ENCODE measurements around the gene ZFYVE28.
A peak's percentile ranks its signal among the peaks of the same experiment; 100 is the strongest.
"Not testable (repeated sequence)": the region's sequence is repeated elsewhere in the genome, so short reads cannot be mapped to it uniquely, and the experiment has no call there.

Gene ZFYVE28

DNA sequence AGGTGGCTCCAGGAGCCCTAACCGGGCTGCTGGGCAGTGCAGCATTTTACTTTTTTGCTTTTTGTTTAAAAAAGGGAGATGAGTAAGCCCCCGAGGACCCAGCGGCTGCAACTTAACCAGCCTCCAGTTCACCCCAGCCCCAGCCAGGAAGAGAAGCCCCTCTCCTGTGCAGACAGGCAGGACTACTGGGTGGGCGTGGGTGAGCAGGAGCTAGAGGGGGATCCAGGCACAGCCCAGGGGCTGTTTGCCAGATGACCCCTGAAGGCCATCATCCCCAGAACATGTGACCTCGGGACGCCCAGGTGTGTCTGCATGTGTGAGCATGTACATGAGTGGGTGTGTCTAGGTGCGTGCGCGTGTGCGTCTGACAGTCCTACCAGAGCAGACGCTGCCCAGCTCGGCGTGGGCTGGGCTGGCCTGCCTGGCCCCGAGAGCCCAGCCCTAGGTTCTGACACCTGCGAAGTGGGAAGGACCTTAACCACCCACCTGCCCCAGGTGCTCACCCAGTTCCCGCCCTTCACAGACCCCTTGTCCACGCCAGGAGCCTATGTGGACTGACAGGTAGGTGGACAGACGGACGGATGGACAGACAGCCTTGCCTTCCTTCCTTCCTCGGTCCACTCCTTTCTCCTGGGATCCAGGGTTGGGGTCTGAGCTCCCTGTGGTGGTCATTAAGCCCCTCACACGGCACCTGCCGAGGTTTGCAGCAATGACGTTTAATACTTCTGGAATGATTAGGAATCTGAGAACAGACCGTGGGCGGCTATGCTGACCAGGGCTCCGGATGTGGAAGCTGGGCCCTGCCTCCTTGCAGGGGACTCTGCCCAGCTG, 168.7 kb downstream of the ZFYVE28 start:
- no peak for DNase-seq (ENCODE audit: low read depth in 2 of 2)

DNA sequence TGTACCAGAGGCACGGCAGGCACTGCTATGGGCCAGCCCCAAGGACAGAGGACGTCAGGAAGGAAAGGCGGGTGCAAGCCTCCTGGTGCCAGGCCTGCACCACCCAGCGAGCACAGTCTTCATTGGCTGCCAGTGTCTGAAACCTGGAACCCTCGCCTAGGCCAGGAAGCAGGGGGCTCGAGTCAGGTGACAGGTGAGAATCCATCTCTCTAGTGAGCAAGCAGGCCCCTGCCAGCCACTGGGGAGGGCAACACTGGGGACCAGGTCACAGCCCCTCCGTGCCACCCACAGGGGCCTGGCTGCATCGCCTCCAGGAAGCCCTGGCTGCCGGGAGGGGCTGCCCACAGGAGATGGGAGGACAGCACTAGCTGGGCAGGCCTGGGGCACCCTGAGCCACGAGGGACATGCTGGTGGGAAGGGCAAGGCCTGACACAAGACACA, 169.6 kb downstream of the ZFYVE28 start:
- no peak for DNase-seq (ENCODE audit: low read depth in 2 of 2)

DNA sequence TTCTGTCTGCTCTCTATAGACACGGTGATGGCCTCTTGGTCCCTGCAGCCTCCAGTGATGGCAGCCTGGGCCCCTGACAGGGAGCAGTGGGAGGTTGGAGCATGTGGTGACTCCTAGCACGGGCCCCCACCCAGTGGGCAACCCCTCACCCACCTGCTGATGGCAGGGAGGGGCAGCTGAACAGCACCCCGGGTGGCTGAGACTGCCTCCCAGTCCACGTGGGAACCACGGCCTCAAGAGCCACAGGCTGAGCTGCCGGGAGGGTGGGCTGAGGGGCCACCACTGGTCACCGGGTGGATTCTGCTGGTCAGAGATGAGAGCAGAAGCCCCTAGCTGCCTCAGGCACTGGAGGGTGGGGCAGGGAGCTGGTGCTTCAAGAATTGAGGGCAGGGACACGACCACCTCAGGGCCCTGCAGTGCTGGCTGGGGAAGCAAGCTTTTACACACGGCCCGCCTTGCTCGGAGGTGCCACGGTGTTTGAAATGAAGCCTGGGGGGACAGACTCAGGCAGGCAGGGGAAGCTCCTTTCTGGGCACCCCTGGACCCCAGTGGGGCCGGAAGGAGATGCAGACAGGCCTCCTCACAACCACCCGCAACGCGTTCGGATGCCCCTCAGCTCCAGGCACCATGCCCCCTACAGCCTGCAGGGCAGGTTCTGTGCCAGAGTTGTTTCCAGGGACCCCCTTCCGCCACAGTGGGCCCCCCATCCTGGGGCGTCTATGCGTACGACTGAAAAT, 170.2 kb downstream of the ZFYVE28 start:
- DNase-seq (ENCODE audit: low read depth in 2 of 2): no peak

DNA sequence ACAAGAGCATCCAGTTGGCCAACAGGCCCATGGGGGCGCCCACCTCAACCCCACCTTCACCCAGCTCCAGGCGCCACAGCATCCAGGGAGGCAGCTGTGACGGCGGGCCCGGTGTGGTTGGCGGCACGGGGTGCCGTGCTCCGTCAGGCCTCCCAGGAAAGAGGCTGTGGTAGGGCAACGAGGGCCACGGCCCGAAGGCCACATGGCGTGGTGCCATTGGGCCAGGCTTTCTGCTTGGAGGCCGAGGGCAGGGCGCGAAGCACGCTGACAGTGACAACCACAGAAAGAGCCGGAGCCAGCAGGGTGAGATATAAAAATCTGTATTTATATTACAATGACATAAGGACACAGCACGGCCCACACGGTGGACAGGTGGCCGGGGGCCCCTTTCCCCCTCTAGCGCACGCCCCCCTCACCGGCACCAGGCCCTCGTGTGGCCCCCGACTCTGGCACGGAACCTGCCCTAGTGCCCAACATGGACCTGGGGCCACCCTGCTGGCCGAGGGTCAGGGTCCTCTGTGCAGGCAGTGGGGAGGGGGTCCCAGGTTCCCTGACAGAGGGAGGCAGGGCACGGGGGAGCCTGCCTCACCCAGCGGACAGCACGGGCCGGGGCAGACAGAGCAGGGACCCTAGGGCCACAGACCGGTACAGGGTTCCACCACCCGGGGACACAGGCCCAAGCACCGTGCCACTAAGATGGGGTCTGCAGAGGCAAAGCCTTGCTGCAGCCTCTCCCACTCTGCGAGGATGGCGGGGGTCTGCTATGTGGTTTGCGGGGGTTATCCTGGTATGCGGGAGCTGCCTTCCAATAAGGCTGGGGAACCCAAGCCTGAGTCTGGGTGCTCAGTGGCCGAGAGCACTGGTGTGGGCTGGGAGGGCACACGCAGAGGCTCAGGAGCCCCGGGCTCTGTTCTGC, 171.1 kb downstream of the ZFYVE28 start:
- DNase-seq (ENCODE audit: low read depth in 2 of 2): no peak

DNA sequence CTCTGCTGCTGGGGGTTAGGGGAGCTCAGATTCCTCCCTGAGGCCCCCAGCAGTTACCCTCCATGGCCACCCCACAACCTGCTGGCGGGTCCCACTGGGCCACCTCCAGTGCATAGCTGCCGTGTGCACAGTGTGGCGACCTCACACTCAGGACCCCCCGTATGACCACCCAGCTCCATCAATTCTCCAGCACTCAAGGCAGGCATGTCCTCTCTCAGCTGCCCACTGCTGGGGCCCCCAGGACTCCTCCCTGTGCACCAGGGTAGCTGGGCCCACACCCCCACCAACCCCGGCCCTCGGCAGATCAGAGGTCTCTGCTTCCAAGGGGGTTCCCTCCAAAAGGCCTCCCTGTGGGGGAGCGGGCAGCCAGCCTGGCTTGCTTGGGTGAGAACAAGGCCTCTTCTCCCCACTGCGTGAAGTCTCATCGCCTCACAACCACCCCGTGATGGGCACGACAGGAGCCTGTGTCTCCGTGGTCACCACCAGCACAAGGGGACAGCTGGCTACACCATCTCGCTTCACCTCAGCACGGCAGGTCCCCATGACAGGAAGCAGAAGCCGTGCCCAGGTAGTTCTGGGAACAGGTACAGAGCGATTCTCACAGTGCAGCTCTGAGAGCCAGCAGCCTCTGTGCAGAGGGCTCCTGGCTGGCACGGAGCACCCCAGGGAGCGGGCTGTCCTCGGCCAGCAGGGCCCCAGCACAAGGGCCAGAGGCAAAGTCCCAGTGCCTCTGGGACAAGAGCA, 171.9 kb downstream of the ZFYVE28 start:
- no peak for DNase-seq (ENCODE audit: low read depth in 2 of 2)

DNA sequence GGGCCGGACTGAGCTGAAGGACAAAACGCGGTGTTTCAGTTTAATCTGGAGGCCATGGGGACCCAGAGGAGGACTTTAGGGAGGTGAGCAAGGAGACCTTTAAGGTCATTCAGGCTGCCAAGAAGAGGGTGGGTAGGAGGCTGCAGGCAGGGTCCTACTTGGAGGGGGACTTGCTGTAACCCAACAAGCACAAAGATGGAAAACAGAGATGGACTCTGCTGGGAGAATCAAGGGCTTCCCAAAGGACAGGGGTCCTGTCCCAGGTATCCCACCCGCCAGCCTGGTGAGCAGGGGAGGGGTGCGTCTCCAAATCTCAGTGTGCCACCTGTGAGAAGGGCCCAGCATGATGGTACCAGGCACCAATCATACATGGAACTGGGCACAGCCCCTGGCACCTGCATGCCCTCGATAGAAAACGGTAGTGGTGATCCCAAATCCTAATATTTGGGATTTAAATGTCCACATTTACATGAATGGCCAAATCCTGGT, 172.6 kb downstream of the ZFYVE28 start:
- no peak for DNase-seq (ENCODE audit: low read depth in 2 of 2)

DNA sequence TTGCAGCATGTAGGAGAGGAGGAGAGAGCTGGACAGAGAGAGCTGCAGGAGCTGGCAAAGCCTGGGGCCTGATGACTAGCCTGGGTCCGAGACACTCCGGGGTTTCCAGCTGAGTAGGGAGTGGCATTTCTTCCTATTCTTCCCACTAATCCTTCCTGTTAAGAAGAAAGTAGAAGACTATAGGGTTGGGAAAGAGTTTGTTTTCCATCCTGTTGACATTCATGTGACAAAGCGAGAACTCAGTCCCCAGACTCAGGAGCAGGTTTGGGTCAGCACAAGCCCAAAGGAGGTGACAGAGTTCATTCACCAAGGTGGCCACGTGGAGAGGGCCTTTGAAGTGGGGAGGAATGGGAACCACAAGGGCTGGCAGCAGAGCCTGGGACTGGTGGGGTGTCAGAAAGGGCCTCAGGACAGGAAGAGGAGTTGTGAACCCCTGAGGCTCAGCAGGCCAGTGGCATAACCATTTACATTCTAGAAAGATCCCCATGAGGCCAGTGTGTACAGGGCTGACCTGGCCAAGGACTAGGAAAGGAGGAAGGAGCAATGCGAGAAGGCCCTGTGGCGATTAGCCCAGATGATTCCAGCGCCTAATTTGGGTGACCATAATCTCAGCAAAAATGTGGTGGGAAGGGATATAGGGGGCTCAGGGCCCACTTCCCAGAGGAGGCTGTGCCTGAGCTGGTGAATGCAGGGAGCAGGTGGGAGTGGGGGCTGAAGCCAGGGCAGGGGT, 173.2 kb downstream of the ZFYVE28 start:
- no peak for DNase-seq (ENCODE audit: low read depth in 2 of 2)

DNA sequence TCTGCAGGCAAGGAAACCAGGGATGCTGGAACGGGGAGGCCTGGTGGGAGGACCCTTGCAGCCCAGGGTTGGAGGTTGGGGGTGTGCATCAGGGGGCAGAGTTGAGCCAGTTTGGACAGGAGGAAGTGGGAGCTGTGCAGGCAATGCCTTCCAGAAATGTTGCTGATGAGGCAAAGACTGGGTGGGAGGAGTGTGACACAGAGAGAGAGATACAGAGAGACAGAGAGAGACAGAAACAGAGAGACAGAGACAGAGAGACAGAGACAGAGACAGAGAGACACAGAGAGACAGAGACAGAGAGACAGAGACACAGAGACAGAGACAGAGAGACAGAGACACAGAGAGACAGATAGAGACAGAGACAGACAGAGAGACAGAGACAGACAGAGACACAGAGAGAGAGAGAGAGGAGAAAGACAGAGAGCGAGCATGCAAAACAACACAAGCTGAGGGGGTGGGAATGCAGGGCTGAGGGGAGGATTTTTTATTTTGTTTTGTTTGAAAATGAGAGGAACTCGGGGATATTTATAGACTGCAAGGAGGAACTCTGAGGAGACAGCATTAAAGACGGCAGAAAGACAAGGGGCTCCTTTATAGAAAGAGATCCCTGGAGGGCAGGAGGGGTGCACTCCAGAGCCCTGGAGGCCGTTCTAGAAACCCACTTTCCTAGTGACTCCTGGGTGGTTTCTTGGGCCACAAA, 174.6 kb downstream of the ZFYVE28 start:
- DNase-seq (ENCODE audit: low read depth in 2 of 2): no peak

DNA sequence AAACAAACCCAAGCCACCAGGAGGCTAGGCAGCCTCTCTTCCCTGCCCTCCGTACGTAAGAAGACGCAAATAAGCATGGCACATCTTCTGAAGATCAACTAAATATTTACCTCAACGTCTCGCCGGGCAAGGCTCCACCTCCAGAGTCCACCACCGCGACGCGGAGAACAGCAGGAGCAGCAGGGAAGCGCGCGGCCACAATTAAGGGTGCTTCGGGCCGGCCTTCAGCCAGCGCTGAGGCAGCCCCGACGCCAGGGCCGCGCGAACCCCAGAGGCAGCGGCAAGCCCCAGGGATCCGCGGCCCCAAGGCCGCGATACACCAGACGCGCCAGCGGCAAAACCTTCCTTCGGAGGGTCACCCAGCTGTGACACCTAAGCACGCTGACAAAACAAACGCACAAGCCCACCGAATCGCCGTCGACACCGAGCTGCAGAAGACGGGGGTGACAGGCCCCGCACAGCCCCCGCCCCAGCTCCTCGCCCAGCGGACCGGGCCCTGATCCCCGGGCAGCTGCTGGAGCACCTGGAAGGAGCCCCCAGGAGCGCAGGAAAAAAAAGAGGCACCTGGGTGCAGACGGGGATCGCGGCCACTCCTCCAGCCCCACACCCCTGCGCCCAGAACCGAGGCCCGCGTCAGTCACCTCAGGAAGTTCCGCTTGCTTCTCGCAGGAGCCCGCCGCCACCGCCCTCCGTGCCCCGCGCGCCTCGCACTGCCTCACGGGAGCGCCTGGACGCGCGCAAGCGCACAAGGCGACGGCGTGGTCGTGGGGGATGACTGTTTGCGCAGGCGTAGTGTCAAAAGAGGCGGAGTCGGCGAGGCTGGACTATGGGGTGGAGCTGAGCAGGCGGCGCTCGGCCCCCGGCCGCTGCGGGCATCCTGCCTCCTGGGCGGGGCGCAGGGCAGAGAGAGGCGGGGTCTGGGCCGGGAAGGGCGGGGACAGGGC, 176.8 kb downstream of the ZFYVE28 start, which contains the start of the genes HAUS3 and POLN:
Gene HAUS3, minus strand, starts transcription at position 712 of the 944 bp plus-strand sequence. CDS start 1,175 bp downstream, outside the sequence.
Gene POLN, minus strand, starts transcription at position 712 of the 944 bp plus-strand sequence. CDS start 12,890 bp downstream, outside the sequence.
- DNase-seq (ENCODE audit: low read depth in 2 of 2): peak; percentile 99

DNA sequence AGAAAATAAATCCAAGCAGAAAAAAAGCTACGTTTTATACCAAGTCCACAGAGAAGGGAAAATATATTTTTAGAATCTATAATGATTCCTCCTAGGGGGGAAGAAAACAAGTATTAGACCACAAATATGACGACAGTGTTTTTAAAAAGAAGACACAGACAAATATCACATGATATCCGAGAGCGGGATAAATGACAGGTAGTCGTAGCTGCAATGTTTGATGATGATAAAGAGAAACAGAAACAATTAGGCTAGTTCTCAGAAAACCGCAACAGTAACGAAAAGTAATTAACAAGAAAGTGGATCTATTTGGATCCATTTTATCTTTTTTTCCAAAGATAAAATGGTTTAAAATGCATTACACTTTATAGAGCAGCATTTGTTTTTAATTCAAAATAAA, 177.4 kb downstream of the ZFYVE28 start:
- DNase-seq (ENCODE audit: low read depth in 2 of 2): no peak

DNA sequence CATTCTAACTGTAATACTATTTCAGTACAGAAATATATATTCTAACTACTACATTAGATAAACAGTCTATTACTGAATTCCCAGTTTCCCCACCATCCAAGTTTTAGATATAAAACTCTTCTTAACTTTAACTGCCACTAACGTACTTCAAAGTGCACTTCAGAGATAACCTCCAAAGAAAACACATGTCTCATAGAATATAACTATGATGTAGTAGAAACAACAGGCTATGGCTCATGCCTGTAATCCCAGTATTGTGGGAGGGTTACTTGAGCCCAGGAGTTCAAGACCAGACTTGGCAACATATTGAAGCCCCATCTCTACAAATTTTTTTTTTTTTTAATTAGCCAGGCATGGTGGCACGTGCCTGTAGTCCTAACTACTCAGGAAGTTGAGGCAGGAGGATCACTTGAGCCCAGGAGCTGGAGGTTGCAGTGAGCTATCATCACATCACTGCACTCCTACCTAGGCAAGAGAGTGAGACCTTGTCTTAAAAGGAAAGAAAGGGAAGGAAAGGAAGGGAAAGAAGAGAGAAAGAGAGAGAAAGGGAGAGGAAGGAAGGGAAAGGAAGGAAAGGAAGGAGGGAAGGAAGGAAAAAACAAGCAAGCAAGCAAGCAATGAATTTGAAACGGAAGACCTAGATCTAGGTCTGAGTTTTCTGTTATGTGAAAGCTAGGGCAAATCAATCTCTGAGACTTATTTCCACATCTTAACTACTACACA, 181.3 kb downstream of the ZFYVE28 start:
- DNase-seq (ENCODE audit: low read depth in 2 of 2): no peak

DNA sequence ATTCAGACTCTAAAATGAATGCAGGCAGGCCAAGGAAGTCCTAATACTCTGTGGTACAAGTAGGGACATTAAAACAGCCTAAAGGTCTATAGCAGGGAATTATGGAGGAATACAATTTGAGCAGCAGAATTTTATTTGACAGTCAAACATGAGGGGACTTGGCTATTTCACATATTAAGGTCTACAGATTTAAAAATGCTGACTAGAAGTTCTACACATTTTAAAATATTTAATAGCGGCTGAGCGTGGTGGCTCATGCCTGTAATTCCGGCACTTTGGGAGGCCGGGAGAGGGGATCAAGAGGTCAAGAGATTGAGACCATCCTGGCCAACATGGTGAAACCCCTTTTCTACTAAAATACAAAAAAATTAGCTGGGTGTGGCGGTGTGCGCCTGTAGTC, 187.4 kb downstream of the ZFYVE28 start:
- no peak for DNase-seq (ENCODE audit: low read depth in 2 of 2)

DNA sequence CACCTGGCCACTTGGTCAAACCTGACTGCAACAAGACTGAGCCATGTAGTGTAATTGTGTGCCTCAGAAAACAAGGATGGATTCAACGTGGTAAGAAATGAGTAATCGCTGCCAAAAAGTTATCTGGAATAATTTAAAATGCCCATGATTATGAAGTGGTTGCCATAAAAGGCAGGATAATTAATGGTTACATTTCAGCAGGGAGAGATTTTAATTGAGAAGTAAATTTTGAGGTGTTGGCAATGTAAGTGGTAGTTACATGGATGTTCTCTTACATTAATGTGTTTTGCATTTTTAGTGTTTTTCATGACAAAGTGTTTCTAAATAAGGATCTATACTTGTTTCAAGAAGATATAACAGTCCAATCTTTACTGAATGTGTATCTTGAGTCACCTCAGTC, 192.2 kb downstream of the ZFYVE28 start:
- DNase-seq (ENCODE audit: low read depth in 2 of 2): no peak

DNA sequence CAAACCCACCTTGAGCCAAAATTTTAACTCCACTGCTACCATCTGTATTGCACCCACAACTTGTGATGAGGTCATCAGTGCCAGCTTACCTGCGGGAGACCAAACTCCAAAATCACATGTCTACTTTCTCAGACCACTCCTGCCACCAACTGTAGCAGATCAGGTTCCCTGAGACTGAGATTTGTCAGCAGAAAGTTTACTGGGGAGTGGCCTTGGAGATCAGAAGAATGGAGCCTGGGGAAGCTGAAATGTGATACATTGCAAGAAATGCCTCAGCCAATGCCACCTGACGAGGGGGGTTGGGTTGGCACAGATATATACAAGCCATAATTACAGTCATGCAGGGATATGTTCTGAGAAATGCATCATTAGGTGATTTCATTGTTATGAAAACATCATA, 195.6 kb downstream of the ZFYVE28 start:
- no peak for DNase-seq (ENCODE audit: low read depth in 2 of 2)

DNA sequence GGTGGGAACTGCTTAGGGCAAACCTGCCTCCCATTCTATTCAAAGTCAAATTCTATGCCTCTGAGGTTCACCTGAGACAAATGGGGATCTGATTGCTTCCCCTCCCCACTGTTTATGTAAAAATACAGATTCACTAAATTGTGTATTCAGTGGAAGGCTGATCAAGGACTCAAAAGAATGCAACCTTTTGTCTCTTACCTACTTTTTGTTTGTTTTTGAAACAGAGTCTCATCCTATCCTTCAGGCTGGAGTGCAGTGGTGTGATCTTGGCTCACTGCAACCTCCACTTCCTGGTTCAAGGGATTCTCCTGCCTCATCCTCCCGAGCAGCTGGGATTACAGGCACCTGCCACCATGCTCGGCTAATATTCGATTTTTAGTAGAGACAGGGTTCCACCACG, 197.1 kb downstream of the ZFYVE28 start:
- not testable (repeated sequence) for DNase-seq (ENCODE audit: low read depth in 2 of 2)

DNA sequence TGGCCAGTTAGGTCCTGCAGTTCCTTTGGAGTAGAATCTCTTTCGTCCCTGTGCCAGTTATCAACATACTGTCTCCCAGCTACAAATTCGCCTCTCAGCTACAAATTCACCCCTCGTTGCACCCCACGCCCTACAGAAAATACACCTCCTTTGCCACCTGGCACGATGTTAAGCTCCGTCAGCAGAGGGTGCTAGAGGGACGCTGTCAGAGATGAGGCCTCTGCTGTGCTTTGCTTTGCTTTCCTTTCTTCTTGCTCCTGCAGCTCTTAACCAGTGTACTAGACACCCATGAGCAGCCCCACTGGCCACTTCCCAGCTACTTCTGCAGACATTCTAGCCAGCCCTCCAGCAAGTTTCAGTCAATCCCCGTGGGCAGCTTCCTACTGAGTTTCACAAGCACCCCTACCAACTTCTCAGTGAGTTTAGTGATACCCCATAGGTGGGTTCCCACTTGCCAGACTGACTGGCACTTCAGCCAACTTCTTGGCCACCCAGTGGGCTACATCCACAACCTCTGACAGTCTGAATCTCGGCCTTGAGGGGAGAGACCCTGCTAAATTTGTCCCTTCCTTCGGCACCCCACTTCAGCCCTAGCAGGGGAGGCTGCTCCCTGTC, 198.3 kb downstream of the ZFYVE28 start:
- peak; percentile 47 to 72 for DNase-seq (ENCODE audit: low read depth in 2 of 2)

Measured in stimulated activated CD4-positive, alpha-beta T cell treated with anti-CD3 and anti-CD28 coated beads, Interleukin-15, amount 100 ng/mL, for 48 hours (primary cell).